Astrocyte (in vitro differentiated cells and primary cell): ENCODE measurements around the gene ADCY1. TPM values are rescaled to one million over a fixed set of nuclear protein-coding genes. Genes with fewer than 3 reads are reported as not detected.

Source experiments
- DNase-seq: peaks from one replicate; pipeline ENCODE4 v3.0.0-alpha.2; 2010; ENCODE audit warnings: low read depth
- FAIRE-seq: peaks from 2 replicates; lab custom pipeline; 2011; peaks lifted over from hg19 to GRCh38; lab: Jason Lieb, UNC
- H2AFZ ChIP-seq: 2 replicates; pipeline ENCODE4 v1.6.0; 2012; ENCODE audit warnings: low read depth, low read length, inconsistent platforms
- H3K27ac ChIP-seq: 2 replicates; pipeline ENCODE4 v1.5.1; 2011; ENCODE audit warnings: low read depth, low read length, inconsistent platforms
- H3K27me3 ChIP-seq: 2 replicates; pipeline ENCODE4 v1.6.0; 2011; ENCODE audit warnings: low read length, inconsistent platforms; ENCODE audit not compliant: insufficient read depth
- H3K36me3 ChIP-seq: 2 replicates; pipeline ENCODE4 v1.5.1; 2011; ENCODE audit warnings: low read length, inconsistent platforms; ENCODE audit not compliant: insufficient read depth
- H3K4me1 ChIP-seq: 2 replicates; pipeline ENCODE4 v1.5.1; 2011; ENCODE audit warnings: low read length, inconsistent platforms; ENCODE audit not compliant: insufficient read depth
- H3K4me2 ChIP-seq: 2 replicates; pipeline ENCODE4 v1.6.0; 2012; ENCODE audit warnings: low read length, inconsistent platforms
- H3K4me3 ChIP-seq: 2 replicates; pipeline ENCODE4 v1.5.1; 2011; ENCODE audit warnings: low read depth, mild to moderate bottlenecking, low read length, inconsistent platforms; ENCODE audit not compliant: insufficient read depth
- H3K79me2 ChIP-seq: 2 replicates; pipeline ENCODE4 v1.6.0; 2012; ENCODE audit warnings: mild to moderate bottlenecking, low read length, inconsistent platforms; ENCODE audit not compliant: insufficient read depth
- H3K9ac ChIP-seq: 2 replicates; pipeline ENCODE4 v1.6.0; 2012; ENCODE audit warnings: mild to moderate bottlenecking, low read length, inconsistent platforms
- H3K9me3 ChIP-seq: 2 replicates; pipeline ENCODE4 v1.5.1; 2012; ENCODE audit warnings: low read depth, mild to moderate bottlenecking, low read length, inconsistent platforms; ENCODE audit not compliant: insufficient read depth
- H4K20me1 ChIP-seq: 2 replicates; pipeline ENCODE4 v1.6.0; 2012; ENCODE audit warnings: low read length, inconsistent platforms; ENCODE audit not compliant: insufficient read depth
- H3K27ac Mint-ChIP-seq: one replicate; pipeline ENCODE4 v1.8.0; 2021; ENCODE audit warnings: mild to moderate bottlenecking, mixed read lengths; ENCODE audit not compliant: unreplicated experiment
- H3K27me3 Mint-ChIP-seq: one replicate; pipeline ENCODE4 v1.8.0; 2021; ENCODE audit warnings: low read depth, mixed read lengths; ENCODE audit not compliant: unreplicated experiment
- H3K36me3 Mint-ChIP-seq: one replicate; pipeline ENCODE4 v1.8.0; 2021; ENCODE audit warnings: low read depth, mixed read lengths; ENCODE audit not compliant: unreplicated experiment
- H3K4me1 Mint-ChIP-seq: one replicate; pipeline ENCODE4 v1.8.0; 2021; ENCODE audit warnings: low read depth, mixed read lengths; ENCODE audit not compliant: unreplicated experiment
- H3K4me3 Mint-ChIP-seq: one replicate; pipeline ENCODE4 v1.8.0; 2021; ENCODE audit warnings: mild to moderate bottlenecking, moderate library complexity, mixed read lengths; ENCODE audit not compliant: unreplicated experiment
- H3K9me3 Mint-ChIP-seq: one replicate; pipeline ENCODE4 v1.8.0; 2021; ENCODE audit warnings: mild to moderate bottlenecking, mixed read lengths; ENCODE audit not compliant: unreplicated experiment
- EZH2 ChIP-seq: IDR thresholded peaks from 2 replicates; pipeline ENCODE4 v1.6.1; 2012; ENCODE audit warnings: mild to moderate bottlenecking, low read length, inconsistent platforms; ENCODE audit not compliant: insufficient read depth
- total RNA-seq: library from RNA; stranded (reverse); gene quantifications from 2 replicates; pipeline ENCODE4 v1.2.1, GENCODE V29; 2021
- TF ChIP-seq, protein P1 (sequence below): IDR thresholded peaks from 2 replicates; pipeline ENCODE4 v1.5.1; 2011; ENCODE audit warnings: low read depth, mild to moderate bottlenecking, inconsistent platforms, low read length, moderate library complexity; ENCODE audit not compliant: insufficient read depth

Gene ADCY1
- total RNA-seq, 1 donor from 2014 or later = 1.6 TPM

DNA sequence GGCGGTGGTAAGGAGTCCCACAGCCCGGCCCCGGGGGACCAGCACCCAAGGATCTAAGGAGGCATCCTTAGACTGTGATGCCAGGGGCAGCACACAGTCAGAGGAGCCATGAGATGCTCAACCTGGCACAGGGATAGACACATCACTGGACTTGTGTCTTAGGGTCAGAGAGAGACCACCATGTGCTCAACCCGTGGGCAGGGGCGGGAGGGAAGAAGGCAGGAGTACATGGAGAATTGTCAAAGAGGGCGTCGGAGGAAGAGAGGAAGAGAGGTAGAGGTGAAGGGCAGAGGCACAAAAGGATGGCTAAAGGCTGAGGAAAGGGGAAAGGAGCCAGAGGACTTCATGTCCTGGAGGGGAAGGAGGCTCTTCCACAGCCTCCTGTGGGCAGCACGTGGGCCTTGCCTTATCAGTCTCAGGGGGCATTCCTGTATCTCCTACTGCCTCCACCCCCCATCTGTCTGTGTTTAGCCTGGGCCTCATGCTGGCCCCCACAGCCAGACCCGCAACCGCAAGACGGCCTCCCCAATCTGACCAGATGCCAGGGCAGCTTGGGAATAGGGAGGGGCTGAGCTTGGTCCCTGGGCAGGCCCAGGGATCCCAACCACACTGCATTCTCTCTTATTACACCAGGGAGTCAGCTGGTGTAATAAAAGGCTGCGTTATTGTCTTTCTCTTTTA, 2.2 kb downstream of the ADCY1 start:
- no peaks in the 10 kb centered on the region for H3K79me2 ChIP-seq
- no peaks in the 10 kb centered on the region for H4K20me1 ChIP-seq
- FAIRE-seq (no peak), DNase-seq (no peak)
- peaks cover 43% of the 10 kb centered on the region for H3K27me3 ChIP-seq
- no peak overlapping the region for H3K4me3 ChIP-seq
- H3K9me3 ChIP-seq = no peaks in the 10 kb centered on the region
- Mint-ChIP-seq H3K36me3 (no peaks in the 10 kb centered on the region), H3K9me3 (no peaks in the 10 kb centered on the region), H3K4me1 (no peaks in the 10 kb centered on the region), H3K27me3 (peaks cover 56% of the 10 kb centered on the region), H3K4me3 (peak overlapping the region; percentile 68), H3K27ac (no peak overlapping the region)
- H3K27ac ChIP-seq = no peak overlapping the region
- no peaks in the 10 kb centered on the region for H3K36me3 ChIP-seq
- no peak overlapping the region for H2AFZ ChIP-seq
- H3K9ac ChIP-seq = no peak overlapping the region
- H3K4me1 ChIP-seq = peaks cover 6% of the 10 kb centered on the region
- H3K4me2 ChIP-seq = no peak overlapping the region
- TF ChIP-seq, protein P1, sequence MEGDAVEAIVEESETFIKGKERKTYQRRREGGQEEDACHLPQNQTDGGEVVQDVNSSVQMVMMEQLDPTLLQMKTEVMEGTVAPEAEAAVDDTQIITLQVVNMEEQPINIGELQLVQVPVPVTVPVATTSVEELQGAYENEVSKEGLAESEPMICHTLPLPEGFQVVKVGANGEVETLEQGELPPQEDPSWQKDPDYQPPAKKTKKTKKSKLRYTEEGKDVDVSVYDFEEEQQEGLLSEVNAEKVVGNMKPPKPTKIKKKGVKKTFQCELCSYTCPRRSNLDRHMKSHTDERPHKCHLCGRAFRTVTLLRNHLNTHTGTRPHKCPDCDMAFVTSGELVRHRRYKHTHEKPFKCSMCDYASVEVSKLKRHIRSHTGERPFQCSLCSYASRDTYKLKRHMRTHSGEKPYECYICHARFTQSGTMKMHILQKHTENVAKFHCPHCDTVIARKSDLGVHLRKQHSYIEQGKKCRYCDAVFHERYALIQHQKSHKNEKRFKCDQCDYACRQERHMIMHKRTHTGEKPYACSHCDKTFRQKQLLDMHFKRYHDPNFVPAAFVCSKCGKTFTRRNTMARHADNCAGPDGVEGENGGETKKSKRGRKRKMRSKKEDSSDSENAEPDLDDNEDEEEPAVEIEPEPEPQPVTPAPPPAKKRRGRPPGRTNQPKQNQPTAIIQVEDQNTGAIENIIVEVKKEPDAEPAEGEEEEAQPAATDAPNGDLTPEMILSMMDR = no peak
- no peak for TF ChIP-seq EZH2

DNA sequence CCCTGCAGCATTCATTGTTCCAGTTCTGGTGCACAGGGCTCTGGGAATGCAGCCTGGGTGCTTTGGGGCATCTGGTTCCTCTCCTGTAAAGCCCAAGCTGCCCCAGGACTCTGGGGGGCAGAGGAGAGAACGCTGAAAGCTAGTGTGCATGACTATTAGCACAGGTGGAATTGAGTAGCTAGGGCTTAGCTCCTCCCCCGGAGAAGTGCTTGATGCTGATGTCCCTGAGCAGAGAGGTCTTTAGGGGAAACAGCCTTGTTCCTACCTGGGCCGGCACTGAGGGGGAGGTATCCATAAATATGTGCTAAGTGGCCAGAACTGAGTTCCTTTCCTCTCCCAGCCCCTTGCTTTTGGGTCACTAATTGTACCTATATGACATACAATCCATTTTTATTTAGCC, 3.9 kb downstream of the ADCY1 start:
- Histone ChIP-seq H3K4me1 (peaks cover 6% of the 10 kb centered on the region), H3K4me2 (no peak overlapping the region), H3K9me3 (no peaks in the 10 kb centered on the region), H4K20me1 (no peaks in the 10 kb centered on the region), H3K27ac (no peak overlapping the region), H3K27me3 (peaks cover 35% of the 10 kb centered on the region), H3K4me3 (no peak overlapping the region), H3K9ac (no peak overlapping the region), H2AFZ (no peak overlapping the region), H3K79me2 (no peaks in the 10 kb centered on the region), H3K36me3 (no peaks in the 10 kb centered on the region)
- no peaks in the 10 kb centered on the region for H3K9me3 Mint-ChIP-seq
- TF ChIP-seq, protein P1 = no peak
- TF ChIP-seq EZH2 = no peak
- no peaks in the 10 kb centered on the region for H3K4me1 Mint-ChIP-seq
- H3K27me3 Mint-ChIP-seq = peaks cover 53% of the 10 kb centered on the region
- FAIRE-seq = no peak
- no peak for DNase-seq
- H3K27ac Mint-ChIP-seq = no peak overlapping the region
- no peak overlapping the region for H3K4me3 Mint-ChIP-seq
- no peaks in the 10 kb centered on the region for H3K36me3 Mint-ChIP-seq

DNA sequence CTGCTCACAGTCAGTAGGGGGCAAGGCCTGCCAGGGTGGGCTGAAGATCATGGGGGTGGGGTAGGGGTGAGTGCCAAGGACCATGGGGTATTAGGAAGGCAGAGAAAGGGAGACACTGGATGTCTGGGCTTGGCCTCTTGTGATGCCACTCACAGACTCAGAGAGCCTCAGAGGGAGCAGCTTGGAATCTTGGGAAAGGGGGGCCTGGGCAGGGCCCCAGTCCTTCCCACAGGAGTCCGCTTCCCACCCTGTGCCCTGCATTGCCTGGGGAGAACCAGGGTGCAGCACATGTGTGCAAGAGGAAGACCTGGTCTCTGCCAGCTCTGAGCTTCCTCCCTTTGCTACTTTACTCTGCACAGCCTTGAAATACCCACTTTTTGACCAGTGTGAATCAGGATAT, 4.3 kb downstream of the ADCY1 start:
- H3K27me3 Mint-ChIP-seq = peaks cover 49% of the 10 kb centered on the region
- Histone ChIP-seq H3K9me3 (no peaks in the 10 kb centered on the region), H4K20me1 (no peaks in the 10 kb centered on the region), H3K4me3 (no peak overlapping the region), H3K27ac (no peak overlapping the region), H3K4me1 (peaks cover 6% of the 10 kb centered on the region), H3K36me3 (no peaks in the 10 kb centered on the region), H2AFZ (no peak overlapping the region), H3K79me2 (no peaks in the 10 kb centered on the region), H3K27me3 (peaks cover 31% of the 10 kb centered on the region), H3K4me2 (no peak overlapping the region), H3K9ac (no peak overlapping the region)
- FAIRE-seq (no peak), DNase-seq (no peak)
- H3K4me3 Mint-ChIP-seq = no peak overlapping the region
- H3K4me1 Mint-ChIP-seq = no peaks in the 10 kb centered on the region
- no peaks in the 10 kb centered on the region for H3K36me3 Mint-ChIP-seq
- no peak for TF ChIP-seq EZH2
- TF ChIP-seq, protein P1 = no peak
- no peaks in the 10 kb centered on the region for H3K9me3 Mint-ChIP-seq
- H3K27ac Mint-ChIP-seq = no peak overlapping the region
